A549 (cell line): ENCODE results near the gene PARD6B. TPM values are rescaled to one million over a fixed set of nuclear protein-coding genes. Genes with fewer than 3 reads are reported as not detected.
"Not testable (repeated sequence)": the region's sequence is repeated elsewhere in the genome, so short reads cannot be mapped to it uniquely, and the experiment has no call there.

ENCODE experiments used
- ATAC-seq, 2 experiments: fragments of 200-7000 bp in 1 of 2; fragments of >200 bp in 1 of 2; cut with Nextera tagmentation in 1 of 2; cut with Tn5 transposase in 1 of 2; 3 replicates each; pipeline versions ENCODE4 v1.8.0 to v1.9.1; 2018 to 2020; ENCODE audit warnings: mild to moderate bottlenecking in 1 of 2, moderate library complexity in 1 of 2
- CTCF ChIA-PET: fragments of 300-600 bp; sonication (Branson Sonifier 250); formaldehyde crosslinking; extraction: SDS; loops from one replicate; lab custom pipeline; 2021; ENCODE audit warnings: antibody characterized with exemption, inconsistent platforms; lab: Yijun Ruan, JAX
- POLR2A ChIA-PET: fragments of 350-600 bp; formaldehyde crosslinking; extraction: SDS; loops from one replicate; lab custom pipeline; 2021; ENCODE audit warnings: antibody characterized with exemption, inconsistent platforms; lab: Yijun Ruan, JAX
- DNase-seq, 2 experiments: peaks; one replicate each; pipeline versions ENCODE4 v3.0.0 to v3.0.0-alpha.2; 2011 to 2016; ENCODE audit warnings: low read depth in 1 of 2, low spot score in 1 of 2
- FAIRE-seq: peaks from 2 replicates; lab custom pipeline; 2011; peaks lifted over from hg19 to GRCh38; lab: Jason Lieb, UNC
- H3K27ac ChIP-seq, 2 experiments: fragments of >200 bp; sonication (Bioruptor Twin); formaldehyde crosslinking; 3 replicates each; pipeline ENCODE4 v1.5.1; 2016 to 2017
- H3K4me1 ChIP-seq: fragments of >200 bp; sonication (Bioruptor Twin); formaldehyde crosslinking; 3 replicates; pipeline ENCODE4 v1.6.1; 2016
- H3K4me2 ChIP-seq: fragments of >200 bp; sonication (Bioruptor Twin); formaldehyde crosslinking; 3 replicates; pipeline ENCODE4 v1.6.1; 2016
- H3K4me3 ChIP-seq: fragments of >200 bp; sonication (Bioruptor Twin); formaldehyde crosslinking; 3 replicates; pipeline ENCODE4 v1.5.1; 2016
- H3K9me3 ChIP-seq: fragments of >200 bp; sonication (Bioruptor Twin); formaldehyde crosslinking; 3 replicates; pipeline ENCODE4 v1.6.1; 2016
- CBX2 ChIP-seq: fragments of 200-600 bp; sonication (generic); IDR thresholded peaks from 2 replicates; pipeline ENCODE4 v1.6.1; 2016; ENCODE audit warnings: low read depth, mild to moderate bottlenecking, borderline replicate concordance
- CHD4 ChIP-seq: fragments of 200-600 bp; sonication (generic); IDR thresholded peaks from 2 replicates; pipeline ENCODE4 v1.6.1; 2016; ENCODE audit warnings: antibody characterized with exemption, mild to moderate bottlenecking, borderline replicate concordance
- FOSB ChIP-seq: fragments of 250-450 bp; sonication (Bioruptor Pico); IDR thresholded peaks from 2 replicates; pipeline ENCODE4 v1.5.0; 2020; ENCODE audit warnings: mild to moderate bottlenecking, moderate library complexity
- HOXB5 ChIP-seq: fragments of 250-450 bp; sonication (Bioruptor Pico); IDR thresholded peaks from 2 replicates; pipeline ENCODE4 v1.5.0; 2020; ENCODE audit warnings: mild to moderate bottlenecking, moderate library complexity
- JUN ChIP-seq, 2 experiments: fragments of >200 bp; sonication (Bioruptor Twin); formaldehyde crosslinking; IDR thresholded peaks; 2 replicates in 1 of 2; 3 replicates in 1 of 2; pipeline ENCODE4 v1.6.1; 2016 to 2017
- MAZ ChIP-seq: fragments of 150-350 bp; IDR thresholded peaks from 2 replicates; pipeline ENCODE4 v1.6.1; 2014; ENCODE audit warnings: antibody characterized with exemption, low read depth, low read length, borderline replicate concordance
- MYC ChIP-seq: IDR thresholded peaks from 2 replicates; pipeline ENCODE4 v1.6.1; 2012; ENCODE audit warnings: mild to moderate bottlenecking, inconsistent platforms, low read length, improper control_type of control experiment, borderline replicate concordance
- PHF8 ChIP-seq: fragments of 200-600 bp; sonication (generic); IDR thresholded peaks from 2 replicates; pipeline ENCODE4 v1.6.1; 2016; ENCODE audit warnings: low read depth, mild to moderate bottlenecking, antibody characterized with exemption, moderate library complexity, borderline replicate concordance
- POLR2A ChIP-seq: IDR thresholded peaks from 2 replicates; pipeline ENCODE4 v1.6.1; 2012; ENCODE audit warnings: mild to moderate bottlenecking, low read length
- RAD21 ChIP-seq, 2 experiments: fragments of >200 bp in 1 of 2; sonication (Bioruptor Twin) in 1 of 2; formaldehyde crosslinking in 1 of 2; IDR thresholded peaks in 1 of 2; conservative IDR thresholded peaks in 1 of 2; 2 replicates in 1 of 2; 3 replicates in 1 of 2; pipeline ENCODE4 v1.6.1; 2012 to 2018; ENCODE audit warnings: inconsistent platforms in 1 of 2
- RFX5 ChIP-seq: fragments of 450-650 bp; IDR thresholded peaks from 2 replicates; pipeline ENCODE4 v1.7.1; 2014; ENCODE audit warnings: antibody characterized with exemption, mild to moderate bottlenecking, moderate library complexity
- RNF2 ChIP-seq: fragments of 200-600 bp; sonication (generic); IDR thresholded peaks from 2 replicates; pipeline ENCODE4 v1.6.1; 2016; ENCODE audit warnings: low read depth, mild to moderate bottlenecking, antibody characterized with exemption, moderate library complexity, borderline replicate concordance
- SMC3 ChIP-seq: fragments of >200 bp; sonication (Bioruptor Twin); formaldehyde crosslinking; IDR thresholded peaks from 3 replicates; pipeline ENCODE4 v1.6.1; 2018; ENCODE audit warnings: inconsistent platforms
- ZFP36 ChIP-seq: fragments of 450-650 bp; IDR thresholded peaks from 2 replicates; pipeline ENCODE4 v1.6.1; 2014; ENCODE audit warnings: borderline replicate concordance; ENCODE audit not compliant: partially characterized antibody
- WGBS: methylation state at CpG from one replicate; pipeline ENCODE4 v1.1.6; 2017; ENCODE audit errors: missing lambda C conversion rate; 5-methylcytosine and 5-hydroxymethylcytosine counted together
- polyA plus RNA-seq, 4 experiments: library from polyadenylated mRNA; depleted of rRNA in 3 of 4; stranded (reverse); fragments of >200 nt; fragmentation: RNase III in 1 of 4; extraction: RNeasy Plus Mini Kit Qiagen cat#74134 plus additional on column Dnase treatment in 1 of 4; gene quantifications; 2 replicates in 3 of 4; 3 replicates in 1 of 4; pipeline ENCODE4 v1.2.3, GENCODE V29; 2011 to 2017
- TF ChIP-seq, protein P1 (sequence below): fragments of >200 bp; sonication (Bioruptor Twin); formaldehyde crosslinking; IDR thresholded peaks from 3 replicates; pipeline ENCODE4 v1.5.1; 2016
- TF ChIP-seq, protein P2 (sequence below): fragments of 150-350 bp; IDR thresholded peaks from 2 replicates; pipeline ENCODE4 v1.6.1; 2014; ENCODE audit warnings: low read depth, mild to moderate bottlenecking, low read length

Gene PARD6B
- polyA plus RNA-seq, 2 of the 4 experiments (the other 2 are of a cell fraction), result 3.1 to 6.4 TPM

DNA sequence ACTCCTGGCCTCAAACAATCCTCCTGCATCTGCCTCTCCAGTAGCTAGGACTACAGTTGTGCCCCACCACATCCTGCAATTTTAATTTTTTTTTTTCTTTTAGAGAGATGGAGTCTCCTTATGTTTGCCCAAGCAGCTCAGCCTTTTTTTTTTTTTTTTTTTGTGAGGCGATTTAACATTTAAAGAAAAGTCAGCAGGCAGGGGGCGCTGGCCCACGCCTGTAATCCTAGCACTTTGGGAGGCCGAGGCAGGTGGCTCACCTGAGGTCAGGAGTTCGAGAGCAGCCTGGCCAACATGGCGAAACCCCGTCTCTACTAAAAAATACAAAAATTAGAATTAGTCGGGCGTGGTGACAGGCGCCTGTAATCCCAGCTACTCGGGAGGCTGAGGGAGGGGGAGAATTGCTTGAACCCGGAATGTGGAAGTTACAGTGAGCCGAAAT, 62.2 kb downstream of the PARD6B start:
- CTCF ChIA-PET, result interaction anchor here (0.6 to 15.3 kb wide), 29 partner anchors 9 to 654 kb away, joined by 3 to 347 read pairs (median 6); partner anchors contain the start of gene ADNP
- H3K4me2 ChIP-seq, H3K9me3 ChIP-seq, FAIRE-seq: not testable (repeated sequence)
- TF ChIP-seq, protein P1, sequence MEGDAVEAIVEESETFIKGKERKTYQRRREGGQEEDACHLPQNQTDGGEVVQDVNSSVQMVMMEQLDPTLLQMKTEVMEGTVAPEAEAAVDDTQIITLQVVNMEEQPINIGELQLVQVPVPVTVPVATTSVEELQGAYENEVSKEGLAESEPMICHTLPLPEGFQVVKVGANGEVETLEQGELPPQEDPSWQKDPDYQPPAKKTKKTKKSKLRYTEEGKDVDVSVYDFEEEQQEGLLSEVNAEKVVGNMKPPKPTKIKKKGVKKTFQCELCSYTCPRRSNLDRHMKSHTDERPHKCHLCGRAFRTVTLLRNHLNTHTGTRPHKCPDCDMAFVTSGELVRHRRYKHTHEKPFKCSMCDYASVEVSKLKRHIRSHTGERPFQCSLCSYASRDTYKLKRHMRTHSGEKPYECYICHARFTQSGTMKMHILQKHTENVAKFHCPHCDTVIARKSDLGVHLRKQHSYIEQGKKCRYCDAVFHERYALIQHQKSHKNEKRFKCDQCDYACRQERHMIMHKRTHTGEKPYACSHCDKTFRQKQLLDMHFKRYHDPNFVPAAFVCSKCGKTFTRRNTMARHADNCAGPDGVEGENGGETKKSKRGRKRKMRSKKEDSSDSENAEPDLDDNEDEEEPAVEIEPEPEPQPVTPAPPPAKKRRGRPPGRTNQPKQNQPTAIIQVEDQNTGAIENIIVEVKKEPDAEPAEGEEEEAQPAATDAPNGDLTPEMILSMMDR, result peak; percentile 48
- TF ChIP-seq, all 56 proteins: peak for 1; not testable (repeated sequence) for 55
- not testable (repeated sequence) for H3K4me3 ChIP-seq, ATAC-seq
- Histone ChIP-seq H3K4me1 (peaks cover 23% of the 10 kb centered on the region), H3K27ac (peak overlapping the region in 1 of 2 experiments; percentile 43; a peak in 1 of 6 replicates)
- 60% methylated on average over 13 of the region's 13 CpGs for WGBS
- peak in 1 of 2 experiments; percentile 70 for DNase-seq
- POLR2A ChIA-PET, result interaction anchor here (0.6 to 3.0 kb wide), 2 partner anchors 137 to 277 kb away, joined by 3 to 31 read pairs; partner anchors contain the start of gene ADNP

DNA sequence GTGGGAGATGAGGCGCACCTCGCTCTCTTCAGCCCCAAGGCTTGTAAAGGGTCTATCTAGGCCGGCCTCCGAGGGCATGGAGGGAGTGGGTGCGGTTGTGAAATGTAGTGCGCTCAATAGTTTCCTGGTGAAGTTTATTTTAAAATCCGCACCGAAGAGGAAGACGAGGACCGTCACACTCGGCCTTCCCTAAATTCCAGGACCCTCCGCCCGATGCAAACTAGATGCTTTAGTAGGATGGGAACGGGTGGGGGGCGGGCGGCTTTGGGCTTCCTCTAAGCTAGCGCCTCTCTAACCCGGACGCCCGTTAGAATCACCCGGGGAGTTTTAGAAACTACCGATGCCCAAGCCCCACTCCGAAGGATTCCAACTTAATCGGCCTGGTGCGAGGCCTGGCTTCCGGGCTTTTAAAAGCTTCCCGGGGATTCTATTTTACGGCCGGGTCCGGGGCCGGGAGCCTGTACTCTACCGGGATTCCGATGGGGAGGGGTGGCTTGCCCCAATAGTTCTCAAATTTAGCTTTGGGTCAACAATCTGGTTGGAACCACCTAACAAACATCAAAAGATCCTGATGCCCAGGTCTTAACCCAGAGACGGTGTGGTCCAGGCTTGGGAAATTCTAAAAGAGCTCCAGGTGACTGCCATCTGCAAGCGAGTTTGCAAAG, 62.9 kb downstream of the PARD6B start:
- FAIRE-seq (no peak), ATAC-seq (peak; percentile 1 to 5; a peak in 4 of 6 replicates), DNase-seq (no peak)
- Histone ChIP-seq H3K9me3 (no peaks in the 10 kb centered on the region), H3K27ac (peak overlapping the region; percentile 1 to 61; a peak in 4 of 6 replicates), H3K4me3 (peak overlapping the region; percentile 85; the same call in 2 of the 3 replicates), H3K4me2 (peak overlapping the region; percentile 90), H3K4me1 (peaks cover 19% of the 10 kb centered on the region)
- TF ChIP-seq FOSB (no peak), CBX2 (no peak), RAD21 (conservative IDR thresholded peaks at IDR 0.05 in 1 of 2, IDR thresholded peaks at IDR 0.05 in 1 of 2) (no peak)
- TF ChIP-seq, protein P1, result no peak
- WGBS, result 53% methylated on average over 32 of the region's 35 CpGs
- CTCF ChIA-PET, result interaction anchor here (0.6 to 15.3 kb wide), 94 partner anchors 8 to 769 kb away, joined by 3 to 347 read pairs (median 4); partner anchors contain the start of genes ADNP, CEBPB, DPM1 and MOCS3
- POLR2A ChIA-PET, result interaction anchor here (0.6 to 3.0 kb wide), 7 partner anchors 32 to 973 kb away, joined by 3 to 31 read pairs (median 5); partner anchors contain the start of genes ADNP, DPM1 and MOCS3

DNA sequence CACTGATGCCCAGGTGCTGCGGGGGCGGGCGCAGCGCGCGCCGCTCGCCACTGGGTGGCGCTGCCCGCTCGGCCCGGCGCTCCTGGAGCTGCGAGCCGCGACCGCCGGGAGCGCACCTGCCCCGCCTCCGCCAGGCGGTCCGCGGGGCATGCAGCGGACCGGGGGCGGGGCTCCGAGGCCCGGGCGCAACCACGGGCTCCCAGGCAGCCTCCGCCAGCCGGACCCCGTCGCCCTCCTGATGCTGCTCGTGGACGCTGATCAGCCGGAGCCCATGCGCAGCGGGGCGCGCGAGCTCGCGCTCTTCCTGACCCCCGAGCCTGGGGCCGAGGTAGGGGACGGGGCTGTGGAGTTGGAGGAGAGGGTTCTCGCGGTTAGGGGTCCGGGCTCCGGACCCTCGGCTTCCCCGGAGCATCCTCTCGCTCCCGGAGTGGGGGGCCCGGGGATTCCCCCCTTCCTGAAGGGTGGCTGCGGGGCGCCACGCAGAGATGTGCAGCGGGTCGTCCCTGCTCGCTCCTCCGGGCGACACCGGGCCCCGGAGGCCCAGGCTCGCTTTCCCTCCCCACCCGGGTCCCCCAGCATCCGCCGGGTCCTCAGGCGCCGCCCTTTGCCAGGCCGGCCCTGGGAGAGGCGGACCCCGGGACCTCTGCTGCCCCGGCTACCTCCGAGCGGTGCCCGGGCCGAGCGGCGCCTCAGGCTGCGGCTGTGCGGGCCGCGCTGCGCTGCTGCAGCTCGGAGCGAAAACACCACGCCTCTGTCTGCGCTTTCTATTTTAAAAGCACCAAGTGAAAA, 63.7 kb downstream of the PARD6B start, which contains the start of gene BCAS4:
Gene BCAS4, plus strand, starts transcription at position 216 of the 789 bp plus-strand sequence. Its CDS starts 23 bp downstream, at position 239.
- Histone ChIP-seq H3K27ac (peak within 1 kb of the TSS; percentile 82 to 97), H3K4me1 (peaks cover 17% of the 10 kb centered on the region), H3K9me3 (no peaks in the 10 kb centered on the region), H3K4me2 (peak within 1 kb of the TSS; percentile 90), H3K4me3 (peak within 1 kb of the TSS; percentile 85)
- peak; percentile 87 to 89 for ATAC-seq
- peak; percentile 84 to 88 for DNase-seq
- CTCF ChIA-PET, result interaction anchor here (0.6 to 15.3 kb wide), 92 partner anchors 8 to 768 kb away, joined by 3 to 347 read pairs (median 4); partner anchors contain the start of genes ADNP, CEBPB, DPM1 and MOCS3
- 3% methylated on average over 12 of the region's 92 CpGs for WGBS
- POLR2A ChIA-PET, result interaction anchor here (0.8 to 3.0 kb wide), 6 partner anchors 33 to 184 kb away, joined by 3 to 31 read pairs (median 6); partner anchors contain the start of genes ADNP, DPM1 and MOCS3
- no peak for FAIRE-seq
- no peak for TF ChIP-seq MAZ
- TF ChIP-seq RAD21 (conservative IDR thresholded peaks at IDR 0.05 in 1 of 2, IDR thresholded peaks at IDR 0.05 in 1 of 2), result peak; percentile 54 to 91
- peak; percentile 38; the same call in 1 of the 2 replicates for TF ChIP-seq RNF2
- TF ChIP-seq, protein P2, sequence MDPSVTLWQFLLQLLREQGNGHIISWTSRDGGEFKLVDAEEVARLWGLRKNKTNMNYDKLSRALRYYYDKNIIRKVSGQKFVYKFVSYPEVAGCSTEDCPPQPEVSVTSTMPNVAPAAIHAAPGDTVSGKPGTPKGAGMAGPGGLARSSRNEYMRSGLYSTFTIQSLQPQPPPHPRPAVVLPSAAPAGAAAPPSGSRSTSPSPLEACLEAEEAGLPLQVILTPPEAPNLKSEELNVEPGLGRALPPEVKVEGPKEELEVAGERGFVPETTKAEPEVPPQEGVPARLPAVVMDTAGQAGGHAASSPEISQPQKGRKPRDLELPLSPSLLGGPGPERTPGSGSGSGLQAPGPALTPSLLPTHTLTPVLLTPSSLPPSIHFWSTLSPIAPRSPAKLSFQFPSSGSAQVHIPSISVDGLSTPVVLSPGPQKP, result no peak
- peak; percentile 14 for TF ChIP-seq ZFP36
- TF ChIP-seq HOXB5 (CRISPR knock-in tag), result 0 out of 2 replicates have a peak, but pooled peaks have one; percentile 44
- no peak for TF ChIP-seq CHD4
- TF ChIP-seq RFX5, result peak; percentile 50; the same call in 1 of the 2 replicates
- peak; percentile 50; the same call in 1 of the 2 replicates for TF ChIP-seq PHF8
- peak in 1 of 2 experiments; percentile 54; a peak in 1 of 5 replicates for TF ChIP-seq JUN (IDR thresholded peaks at IDR 0.05)
- TF ChIP-seq POLR2A, result peak; percentile 70
- TF ChIP-seq MYC, result peak; percentile 46; the same call in 1 of the 2 replicates
- peak; percentile 82 for TF ChIP-seq SMC3
- TF ChIP-seq CBX2, result no peak
- TF ChIP-seq, protein P1, result peak; percentile 98
